GDM1 (cell line): Measurements from ENCODE around the gene ENO4.

Source experiments
- DNase-seq: peaks from one replicate; lab custom pipeline; 2025; lab: John Stamatoyannopoulos, UW

ENO4 gene

DNA sequence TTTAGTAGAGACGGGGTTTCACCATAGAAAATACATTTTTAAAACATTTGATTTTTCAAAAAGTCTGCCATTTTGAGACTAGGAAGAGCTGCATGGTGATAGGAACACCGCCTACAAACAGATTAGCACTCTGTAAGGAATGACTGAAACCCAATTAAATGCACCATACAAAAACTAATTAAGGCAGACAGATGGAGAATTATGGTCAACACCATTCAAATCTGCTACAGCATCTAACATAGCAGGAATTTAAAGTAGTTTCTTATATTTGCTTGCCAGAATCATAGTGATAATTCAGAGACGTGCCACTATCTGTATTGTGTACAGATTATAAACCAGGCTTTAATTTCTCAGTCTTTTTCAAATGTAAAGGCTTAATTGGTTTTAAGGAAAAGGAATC, 68.2 kb downstream of the ENO4 start:
- no peak for DNase-seq

DNA sequence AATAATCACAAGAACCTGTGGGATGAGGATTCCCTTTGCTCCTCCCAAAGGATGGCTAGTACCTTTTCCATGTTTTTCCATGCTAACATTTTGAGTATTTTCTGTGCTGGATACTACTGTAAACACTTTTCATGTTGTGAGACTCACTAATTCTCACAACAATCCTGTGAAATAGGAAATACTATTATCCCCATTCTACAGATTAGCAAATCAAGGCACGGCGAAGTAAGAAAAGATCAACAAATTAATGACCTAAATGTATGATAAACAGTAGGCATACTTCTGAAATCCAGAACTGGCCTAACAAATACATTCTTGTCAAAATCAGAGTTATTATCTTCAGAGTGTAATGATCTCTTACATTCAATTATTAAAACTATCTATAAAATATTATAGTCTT, 69.3 kb downstream of the ENO4 start:
- DNase-seq: no peak

GRCh38 chr10:116919164-116919563, 69.9 kb downstream of the ENO4 start:
- no peak for DNase-seq

DNA sequence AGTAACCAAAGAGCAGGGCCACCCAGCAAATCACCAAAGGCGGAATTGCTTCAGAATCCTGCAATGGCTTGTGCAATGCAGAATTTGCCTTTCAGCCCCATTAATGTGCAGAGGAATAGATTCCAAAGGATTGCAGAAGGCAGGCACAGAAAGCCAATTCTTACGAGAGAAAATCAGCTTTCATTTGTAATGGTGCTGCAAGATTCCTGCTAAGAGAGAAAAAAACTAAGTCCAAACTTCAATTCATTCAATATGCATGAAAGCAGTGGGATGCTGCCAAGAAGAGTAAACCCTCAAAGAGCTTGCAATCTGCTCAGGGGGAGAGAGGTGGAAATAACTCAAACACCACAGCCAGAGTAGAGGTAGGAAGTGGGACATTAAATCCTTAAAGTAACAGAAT, 70.4 kb downstream of the ENO4 start:
- no peak for DNase-seq

DNA sequence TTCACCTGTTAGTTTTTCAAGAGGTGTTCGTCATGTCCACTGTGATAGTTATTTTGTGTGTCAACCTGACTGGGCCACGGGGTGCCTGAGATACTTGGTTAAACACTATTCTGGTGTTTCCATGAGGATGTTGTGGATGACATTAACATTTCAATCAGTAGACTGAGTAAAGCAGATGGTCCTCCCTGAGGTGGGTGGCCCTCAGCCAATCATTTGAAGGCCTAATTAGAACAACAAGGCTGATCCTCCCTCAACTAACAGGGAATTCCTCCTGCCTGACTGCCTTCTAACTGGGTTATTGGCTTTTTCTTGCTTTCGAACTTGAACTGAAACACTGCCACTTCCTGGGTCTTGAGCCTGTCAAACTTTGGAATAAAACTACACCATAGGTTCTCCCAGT, 75.8 kb downstream of the ENO4 start:
- DNase-seq: no peak

DNA sequence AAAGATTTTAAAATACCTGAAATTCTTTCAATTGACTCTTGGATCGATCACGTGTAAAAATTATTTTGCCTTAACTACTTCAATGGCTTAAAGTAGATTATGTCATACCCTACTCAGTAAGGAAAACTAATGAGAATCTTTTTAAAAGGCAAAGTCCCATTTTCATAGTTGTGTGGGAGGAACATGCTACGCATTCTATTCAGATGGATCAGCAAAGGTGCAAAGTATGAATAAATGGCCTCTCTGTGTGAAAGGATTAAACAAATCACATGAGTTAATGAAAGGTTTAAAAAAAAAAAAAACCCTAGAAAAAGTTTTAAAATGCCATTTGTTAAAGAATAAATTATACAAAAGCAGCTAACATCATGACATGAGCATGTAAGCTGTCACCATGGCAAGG, 77.1 kb downstream of the ENO4 start:
- DNase-seq: no peak

- DNase-seq: no peak
These were observed 82.5 kb downstream of the ENO4 start for GRCh38 chr10:116931806-116932205.
